Right lobe of liver (tissue), 6 donors: ENCODE results near the gene DDX19B. TPM values are rescaled to one million over a fixed set of nuclear protein-coding genes. Genes with fewer than 3 reads are reported as not detected.

Experiments used
- ATAC-seq, 4 donors: fragments of 200-7000 bp; cut with Tn5 transposase; one replicate each; pipeline ENCODE4 v1.9.1; 2020; ENCODE audit warnings: mild to moderate bottlenecking in 4 of 4, moderate library complexity in 4 of 4
- DNase-seq, 3 donors: peaks; one replicate each; pipeline ENCODE4 v3.0.0-alpha.2; 2020
- H3K27ac ChIP-seq, 3 donors: fragments of 200-600 bp; one replicate each; pipeline ENCODE4 v1.8.0; 2022
- H3K27me3 ChIP-seq, 2 donors: fragments of 200-600 bp; one replicate each; pipeline ENCODE4 v1.8.0; 2022
- H3K36me3 ChIP-seq, 4 donors: fragments of 200-600 bp; sonication (generic) in 1 of 4; one replicate each; pipeline versions ENCODE4 v1.5.1 to v1.8.0; 2017 to 2022; ENCODE audit warnings: control low read depth in 1 of 4
- H3K4me1 ChIP-seq, 4 donors: fragments of 200-600 bp; sonication (generic) in 1 of 4; one replicate each; pipeline versions ENCODE4 v1.5.1 to v1.8.0; 2017 to 2022; ENCODE audit warnings: control low read depth in 1 of 4
- H3K4me3 ChIP-seq, 3 donors: fragments of 200-600 bp; one replicate each; pipeline ENCODE4 v1.8.0; 2022
- H3K9me3 ChIP-seq, 4 donors: fragments of 200-600 bp; sonication (generic) in 1 of 4; one replicate each; pipeline versions ENCODE4 v1.5.1 to v1.8.0; 2017 to 2022; ENCODE audit warnings: control low read depth in 1 of 4
- POLR2A ChIP-seq: fragments of 450-650 bp; IDR thresholded peaks from one replicate; pipeline ENCODE4 v1.6.1; 2017; ENCODE audit warnings: antibody characterized with exemption, mild to moderate bottlenecking
- WGBS: methylation state at CpG from one replicate; pipeline ENCODE4 v1.1.6; 2018; ENCODE audit warnings: low coverage, low lambda C conversion rate; ENCODE audit not compliant: insufficient coverage; ENCODE audit errors: missing lambda C conversion rate; 5-methylcytosine and 5-hydroxymethylcytosine counted together
- intact Hi-C, 2 donors: fragments of 100-400 bp; cut with DNase I; formaldehyde crosslinking; loops; one replicate each; pipeline versions ENCODE4 v1.11.2 to v1.14.1; 2022
- total RNA-seq, 6 experiments: library from RNA; depleted of rRNA in 2 of 6; stranded (reverse); fragments of >200 nt in 2 of 6; fragmentation: NEBNext Ultra II Directional in 3 of 6; extraction: Animal tissue kit (Norgen Biotek cat#: 25700) in 3 of 6; gene quantifications; one replicate each; pipeline versions ENCODE4 v1.1.0 to v1.2.4, GENCODE V29; 2016 to 2023
- TF ChIP-seq, protein P1 (sequence below), 4 donors: fragments of 200-600 bp in 3 of 4; fragments of 450-650 bp in 1 of 4; IDR thresholded peaks; one replicate each; pipeline versions ENCODE4 v1.5.1 to v1.8.0; 2016 to 2022; ENCODE audit warnings: antibody characterized with exemption in 4 of 4, mild to moderate bottlenecking in 2 of 4
- donor health status: DM: no; HTN: yes; CAD: no.
- donor health status: DM: no; HTN: no; CAD: no.
- donor health status: DM: no; HTN: no; CAD: no.
- donor health status: DM: no; HTN: yes; CAD: no.
- donor health status: DM: no; HTN: yes; CAD: no.

Gene DDX19B
- total RNA-seq, 6 experiments from 2014 or later = 15.2 to 32.3 (median 20.0) TPM

- Histone ChIP-seq H3K4me1 (no peaks in the 10 kb centered on the region), H3K27ac (no peak overlapping the region), H3K27me3 (no peaks in the 10 kb centered on the region), H3K36me3 (peaks cover 0 to 54% (median 24%) of the 10 kb centered on the region in 4 donors), H3K4me3 (no peak overlapping the region), H3K9me3 (no peaks in the 10 kb centered on the region)
- intact Hi-C loops = no loop called here
- 95% methylated on average over 3 of the region's 8 CpGs for WGBS
- DNase-seq (no peak), ATAC-seq (no peak)
- TF ChIP-seq POLR2A = no peak
- TF ChIP-seq, protein P1, sequence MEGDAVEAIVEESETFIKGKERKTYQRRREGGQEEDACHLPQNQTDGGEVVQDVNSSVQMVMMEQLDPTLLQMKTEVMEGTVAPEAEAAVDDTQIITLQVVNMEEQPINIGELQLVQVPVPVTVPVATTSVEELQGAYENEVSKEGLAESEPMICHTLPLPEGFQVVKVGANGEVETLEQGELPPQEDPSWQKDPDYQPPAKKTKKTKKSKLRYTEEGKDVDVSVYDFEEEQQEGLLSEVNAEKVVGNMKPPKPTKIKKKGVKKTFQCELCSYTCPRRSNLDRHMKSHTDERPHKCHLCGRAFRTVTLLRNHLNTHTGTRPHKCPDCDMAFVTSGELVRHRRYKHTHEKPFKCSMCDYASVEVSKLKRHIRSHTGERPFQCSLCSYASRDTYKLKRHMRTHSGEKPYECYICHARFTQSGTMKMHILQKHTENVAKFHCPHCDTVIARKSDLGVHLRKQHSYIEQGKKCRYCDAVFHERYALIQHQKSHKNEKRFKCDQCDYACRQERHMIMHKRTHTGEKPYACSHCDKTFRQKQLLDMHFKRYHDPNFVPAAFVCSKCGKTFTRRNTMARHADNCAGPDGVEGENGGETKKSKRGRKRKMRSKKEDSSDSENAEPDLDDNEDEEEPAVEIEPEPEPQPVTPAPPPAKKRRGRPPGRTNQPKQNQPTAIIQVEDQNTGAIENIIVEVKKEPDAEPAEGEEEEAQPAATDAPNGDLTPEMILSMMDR (IDR thresholded peaks at IDR 0.05) = no peak
These were observed 75.2 kb downstream of the DDX19B start for GRCh38 chr16:70374213-70374612.

DNA sequence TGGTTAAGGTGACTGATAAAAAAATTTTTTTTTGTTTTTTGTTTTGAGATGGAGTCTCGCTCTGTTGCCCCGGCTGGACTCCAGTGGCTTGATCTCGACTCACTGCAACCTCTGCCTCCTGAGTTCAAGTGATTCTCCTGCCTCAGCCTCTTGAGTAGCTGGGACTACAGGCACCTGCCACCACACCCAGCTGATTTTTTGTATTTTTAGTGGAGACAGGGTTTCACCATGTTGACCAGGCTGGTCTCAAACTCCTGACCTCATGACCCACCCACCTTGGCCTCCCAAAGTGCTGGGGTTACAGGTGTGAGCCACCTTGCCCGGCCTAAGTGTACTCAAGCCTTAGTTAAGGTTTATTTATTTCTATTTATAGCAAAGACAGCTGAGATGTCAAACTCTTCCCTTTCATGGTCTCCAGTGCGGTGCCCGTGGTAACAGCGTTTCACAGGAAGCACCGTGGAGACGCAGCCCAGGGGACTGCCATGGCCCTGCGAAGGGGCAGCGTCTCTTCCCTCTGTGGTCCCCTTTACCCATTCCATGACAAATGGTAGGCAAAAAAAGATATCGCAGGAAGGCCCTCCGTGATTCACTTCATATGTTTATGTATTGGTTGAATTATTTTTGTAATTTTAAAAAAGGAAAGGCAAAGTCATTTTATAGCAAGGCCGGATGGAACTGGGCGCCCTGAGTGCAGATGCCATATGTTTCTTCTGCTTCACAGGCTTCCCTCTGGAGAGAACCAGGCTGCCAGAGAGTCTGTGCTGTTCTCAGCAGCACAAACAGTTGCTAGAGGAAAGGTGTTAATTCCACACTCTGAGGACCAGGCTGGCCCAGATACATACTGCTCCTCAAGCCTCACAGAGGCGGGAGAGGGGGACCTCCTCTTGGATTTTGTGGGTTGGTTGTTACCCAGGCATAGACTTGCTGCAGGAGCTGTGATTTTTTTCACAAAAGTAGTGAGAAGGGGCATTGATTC is 76.9 kb downstream of the DDX19B start:
- H3K9me3 ChIP-seq = no peaks in the 10 kb centered on the region
- ATAC-seq = no peak
- no peak overlapping the region for H3K27ac ChIP-seq

GRCh38 chr16:70377782-70378181 is 78.8 kb downstream of the DDX19B start:
- WGBS = 63% methylated on average over 2 of the region's 2 CpGs
- H3K27ac ChIP-seq = no peak overlapping the region
- intact Hi-C loops = no loop called here
- DNase-seq (no peak), ATAC-seq (no peak)
- peaks cover 0 to 9% (median 0%) of the 10 kb centered on the region in 4 donors for H3K4me1 ChIP-seq
- TF ChIP-seq, protein P1 (IDR thresholded peaks at IDR 0.05) = no peak
- no peak for TF ChIP-seq POLR2A
- peaks cover 0 to 23% (median 12%) of the 10 kb centered on the region in 4 donors for H3K36me3 ChIP-seq
- H3K9me3 ChIP-seq = no peaks in the 10 kb centered on the region
- no peak overlapping the region for H3K4me3 ChIP-seq
- no peaks in the 10 kb centered on the region for H3K27me3 ChIP-seq

More for the DNA sequence above, 76.9 kb downstream of the DDX19B start:
- intact Hi-C loops = no loop called here
- peaks cover 0 to 9% (median 0%) of the 10 kb centered on the region in 4 donors for H3K4me1 ChIP-seq
- no peak for DNase-seq
- H3K36me3 ChIP-seq = peaks cover 0 to 38% (median 19%) of the 10 kb centered on the region in 4 donors
- no peak overlapping the region for H3K4me3 ChIP-seq
- 96% methylated on average over 12 of the region's 16 CpGs for WGBS
- TF ChIP-seq, protein P1 (IDR thresholded peaks at IDR 0.05) = no peak
- TF ChIP-seq POLR2A = no peak
- no peaks in the 10 kb centered on the region for H3K27me3 ChIP-seq

GRCh38 chr16:70378869-70379493 is 80.0 kb downstream of the DDX19B start:
- peaks cover 0 to 14% (median 6%) of the 10 kb centered on the region in 4 donors for H3K36me3 ChIP-seq
- H3K4me1 ChIP-seq = peaks cover 0 to 9% (median 0%) of the 10 kb centered on the region in 4 donors
- no peaks in the 10 kb centered on the region for H3K27me3 ChIP-seq
- no peak overlapping the region for H3K4me3 ChIP-seq
- DNase-seq = no peak
- H3K9me3 ChIP-seq = no peaks in the 10 kb centered on the region
- no peak for TF ChIP-seq POLR2A
- TF ChIP-seq, protein P1 (IDR thresholded peaks at IDR 0.05) = no peak
- intact Hi-C loops = no loop called here
- 62% methylated on average over 7 of the region's 13 CpGs for WGBS
- no peak for ATAC-seq
- H3K27ac ChIP-seq = no peak overlapping the region
